H1 (cell line): ENCODE results near the gene OR11A1. TPM values are rescaled to one million over a fixed set of nuclear protein-coding genes. Genes with fewer than 3 reads are reported as not detected.

Source experiments
- CTCF ChIA-PET: fragments of 300-600 bp; sonication (Branson Sonifier 250); formaldehyde crosslinking; loops from one replicate; lab custom pipeline; 2021; ENCODE audit not compliant: partially characterized antibody; lab: Charles Lee
- POLR2A ChIA-PET: fragments of 300-600 bp; sonication (Branson Sonifier 250); formaldehyde crosslinking; loops from one replicate; lab custom pipeline; 2021; ENCODE audit warnings: inconsistent platforms; ENCODE audit not compliant: partially characterized antibody; lab: Charles Lee
- DNase-seq, 2 experiments: peaks; one replicate each; pipeline versions ENCODE4 v3.0.0 to v3.0.0-alpha.2; 2010 to 2022; ENCODE audit warnings: low spot score in 2 of 2, low read depth in 1 of 2, mixed read lengths in 1 of 2
- FAIRE-seq: peaks from 2 replicates; lab custom pipeline; 2011; peaks lifted over from hg19 to GRCh38; lab: Jason Lieb, UNC
- H2AFZ ChIP-seq: 2 replicates; pipeline ENCODE4 v1.8.1; 2012; ENCODE audit warnings: low read length, inconsistent platforms
- H2AK5ac ChIP-seq: 2 replicates; pipeline ENCODE4 v1.6.1; 2013; ENCODE audit warnings: low read depth, low read length
- H2BK120ac ChIP-seq: replicated peaks from 2 replicates; pipeline ENCODE3; 2013; ENCODE audit warnings: low read depth, low read length, inconsistent platforms
- H2BK12ac ChIP-seq: 2 replicates; pipeline ENCODE4 v1.6.1; 2013; ENCODE audit warnings: low read depth, low read length
- H2BK15ac ChIP-seq: 2 replicates; pipeline ENCODE4 v1.6.1; 2013; ENCODE audit warnings: low read length
- H2BK20ac ChIP-seq: 2 replicates; pipeline ENCODE4 v1.6.1; 2013; ENCODE audit warnings: low read length
- H2BK5ac ChIP-seq: 2 replicates; pipeline ENCODE4 v1.6.1; 2013; ENCODE audit warnings: low read depth, low read length
- H3K14ac ChIP-seq: 2 replicates; pipeline ENCODE4 v1.6.1; 2013; ENCODE audit warnings: inconsistent platforms; ENCODE audit not compliant: insufficient read length
- H3K18ac ChIP-seq: 2 replicates; pipeline ENCODE4 v1.6.1; 2013; ENCODE audit warnings: low read length; ENCODE audit errors: extremely low read depth
- H3K23ac ChIP-seq: 2 replicates; pipeline ENCODE4 v1.6.1; 2013; ENCODE audit warnings: inconsistent platforms; ENCODE audit not compliant: insufficient read length
- H3K23me2 ChIP-seq: 2 replicates; pipeline ENCODE4 v1.6.1; 2013; ENCODE audit warnings: low read depth, low read length
- H3K27ac ChIP-seq: 2 replicates; pipeline ENCODE4 v1.6.1; 2011; ENCODE audit warnings: low read depth, low read length, inconsistent platforms
- H3K27me3 ChIP-seq, 4 experiments: replicated peaks in 1 of 4; 1 replicate in 1 of 4; 2 replicates in 3 of 4; pipeline versions ENCODE4 v1.6.1 to v1.8.1; 2011 to 2013; ENCODE audit warnings: low read length in 3 of 4, mild to moderate bottlenecking in 3 of 4, inconsistent platforms in 2 of 4, mixed read lengths in 2 of 4, moderate library complexity in 1 of 4; ENCODE audit not compliant: control insufficient read depth in 3 of 4, insufficient read depth in 3 of 4; ENCODE audit errors: extremely low read depth in 1 of 4
- H3K36me3 ChIP-seq, 4 experiments: 2 replicates each; pipeline versions ENCODE4 v1.6.1 to v1.8.1; 2011 to 2013; ENCODE audit warnings: mild to moderate bottlenecking in 4 of 4, low read length in 3 of 4, moderate library complexity in 2 of 4, control low read depth in 1 of 4, inconsistent platforms in 1 of 4; ENCODE audit not compliant: insufficient read depth in 4 of 4, control insufficient read depth in 2 of 4
- H3K4ac ChIP-seq: replicated peaks from 2 replicates; pipeline ENCODE3; 2013; ENCODE audit warnings: low read length, low read depth, mixed read lengths, inconsistent platforms; ENCODE audit not compliant: insufficient read length
- H3K4me1 ChIP-seq, 4 experiments: replicated peaks in 1 of 4; 1 replicate in 1 of 4; 2 replicates in 3 of 4; pipeline versions ENCODE4 v1.6.1 to v1.8.1; 2011 to 2013; ENCODE audit warnings: low read length in 3 of 4, inconsistent platforms in 2 of 4, mixed read lengths in 1 of 4; ENCODE audit not compliant: insufficient read depth in 4 of 4, control insufficient read depth in 3 of 4
- H3K4me2 ChIP-seq, 2 experiments: 2 replicates each; pipeline versions ENCODE4 v1.6.1 to v1.8.1; 2011 to 2013; ENCODE audit warnings: low read depth in 2 of 2, low read length in 2 of 2, control low read depth in 1 of 2, inconsistent platforms in 1 of 2, mild to moderate bottlenecking in 1 of 2; ENCODE audit not compliant: insufficient read depth in 1 of 2
- H3K4me3 ChIP-seq, 4 experiments: fragments of 200-600, 300-600 bp in 1 of 4; sonication (generic), shearing (Covaris generic), sonication (Bioruptor Twin) in 1 of 4; 2 replicates each; pipeline versions ENCODE4 v1.5.1 to v1.8.1; 2011 to 2016; ENCODE audit warnings: low read length in 4 of 4, low read depth in 3 of 4, control low read depth in 2 of 4, inconsistent platforms in 2 of 4, mild to moderate bottlenecking in 2 of 4, mixed read lengths in 1 of 4, moderate library complexity in 1 of 4; ENCODE audit not compliant: insufficient read depth in 2 of 4; ENCODE audit errors: extremely low read depth in 1 of 4
- H3K56ac ChIP-seq: replicated peaks from 2 replicates; pipeline ENCODE3; 2013; ENCODE audit warnings: low read depth, mild to moderate bottlenecking, mixed read lengths, low read length, inconsistent platforms; ENCODE audit not compliant: insufficient read length
- H3K79me1 ChIP-seq: 2 replicates; pipeline ENCODE4 v1.6.1; 2013; ENCODE audit warnings: low read depth, low read length, control low read depth
- H3K79me2 ChIP-seq, 2 experiments: 2 replicates each; pipeline versions ENCODE4 v1.6.1 to v1.8.1; 2012 to 2013; ENCODE audit warnings: low read length in 2 of 2, mild to moderate bottlenecking in 2 of 2, inconsistent platforms in 1 of 2; ENCODE audit not compliant: insufficient read depth in 2 of 2, control insufficient read depth in 1 of 2
- H3K9ac ChIP-seq, 4 experiments: replicated peaks in 1 of 4; 1 replicate in 1 of 4; 2 replicates in 3 of 4; pipeline versions ENCODE4 v1.6.1 to v1.8.1; 2011 to 2013; ENCODE audit warnings: low read depth in 3 of 4, low read length in 3 of 4, control low read depth in 2 of 4, mild to moderate bottlenecking in 2 of 4, moderate library complexity in 2 of 4, inconsistent platforms in 1 of 4; ENCODE audit errors: extremely low read depth in 1 of 4
- H3K9me3 ChIP-seq, 2 experiments: 2 replicates each; pipeline versions ENCODE4 v1.6.1 to v1.8.1; 2012 to 2013; ENCODE audit warnings: mild to moderate bottlenecking in 2 of 2, moderate library complexity in 2 of 2, control low read depth in 1 of 2, inconsistent platforms in 1 of 2, low read depth in 1 of 2, low read length in 1 of 2, mixed read lengths in 1 of 2; ENCODE audit not compliant: insufficient read depth in 2 of 2
- H4K20me1 ChIP-seq, 2 experiments: replicated peaks in 1 of 2; 2 replicates each; pipeline versions ENCODE3 to v1.8.1; 2011 to 2013; ENCODE audit warnings: inconsistent platforms in 2 of 2, low read length in 2 of 2, mild to moderate bottlenecking in 1 of 2; ENCODE audit not compliant: insufficient read depth in 2 of 2, control insufficient read depth in 1 of 2
- H4K5ac ChIP-seq: 2 replicates; pipeline ENCODE4 v1.6.1; 2013; ENCODE audit warnings: low read length, low read depth, mixed read lengths, inconsistent platforms; ENCODE audit not compliant: insufficient read length
- H4K8ac ChIP-seq: 2 replicates; pipeline ENCODE4 v1.8.0; 2013; ENCODE audit warnings: mild to moderate bottlenecking, moderate library complexity, low read length, inconsistent platforms; ENCODE audit not compliant: insufficient read depth; ENCODE audit errors: extremely low read depth
- H4K91ac ChIP-seq: replicated peaks from 2 replicates; pipeline ENCODE3; 2013; ENCODE audit warnings: low read length, mixed read lengths, inconsistent platforms; ENCODE audit not compliant: insufficient read length
- GABPA ChIP-seq: IDR thresholded peaks from 2 replicates; pipeline ENCODE4 v1.6.1; 2011; ENCODE audit warnings: mild to moderate bottlenecking, low read length, moderate library complexity, borderline replicate concordance; ENCODE audit not compliant: insufficient read depth
- JUND ChIP-seq: IDR thresholded peaks from 2 replicates; pipeline ENCODE4 v1.6.1; 2011; ENCODE audit warnings: mild to moderate bottlenecking, improper control_type of control experiment, low read length
- TEAD4 ChIP-seq: IDR thresholded peaks from 2 replicates; pipeline ENCODE4 v1.6.1; 2012; ENCODE audit warnings: low read depth, low read length, inconsistent platforms, mixed read lengths
- WGBS, 2 experiments: shearing (Covaris generic) in 1 of 2; methylation state at CpG; one replicate each; pipeline versions ENCODE4 v1.1.6 to v1.1.7; 2013 to 2015; ENCODE audit warnings: low lambda C conversion rate in 2 of 2, mixed read lengths in 2 of 2, inconsistent platforms in 1 of 2, low coverage in 1 of 2, missing lambda C conversion rate in 1 of 2; ENCODE audit not compliant: insufficient replicate concordance in 2 of 2, insufficient coverage in 1 of 2, insufficient read length in 1 of 2; ENCODE audit errors: extremely low coverage in 1 of 2, missing lambda C conversion rate in 1 of 2; 5-methylcytosine and 5-hydroxymethylcytosine counted together
- polyA plus RNA-seq, 7 experiments: library from polyadenylated mRNA; depleted of rRNA in 3 of 7; stranded (reverse) in 5 of 7; unstranded in 2 of 7; fragments of >200 nt in 5 of 7; fragments of 200-250 nt in 2 of 7; gene quantifications; 1 replicate in 5 of 7; 2 replicates in 1 of 7; 4 replicates in 1 of 7; pipeline versions ENCODE4 v1.2.1 to v1.2.3, GENCODE V29; 2011 to 2013; ENCODE audit warnings: missing spikeins in 2 of 7, mixed read lengths in 2 of 7
- total RNA-seq: library from RNA; stranded (reverse); fragmentation: NEBNext Ultra II Directional; extraction: Animal tissue kit (Norgen Biotek cat#: 25700); gene quantifications from 2 replicates; pipeline ENCODE4 v1.2.1, GENCODE V29; 2021

Gene OR11A1
- total and polyA plus RNA-seq, 2 of the 8 experiments (the other 6 are each of a cell fraction or from before 2014, with no cell fraction given), result not detected

DNA sequence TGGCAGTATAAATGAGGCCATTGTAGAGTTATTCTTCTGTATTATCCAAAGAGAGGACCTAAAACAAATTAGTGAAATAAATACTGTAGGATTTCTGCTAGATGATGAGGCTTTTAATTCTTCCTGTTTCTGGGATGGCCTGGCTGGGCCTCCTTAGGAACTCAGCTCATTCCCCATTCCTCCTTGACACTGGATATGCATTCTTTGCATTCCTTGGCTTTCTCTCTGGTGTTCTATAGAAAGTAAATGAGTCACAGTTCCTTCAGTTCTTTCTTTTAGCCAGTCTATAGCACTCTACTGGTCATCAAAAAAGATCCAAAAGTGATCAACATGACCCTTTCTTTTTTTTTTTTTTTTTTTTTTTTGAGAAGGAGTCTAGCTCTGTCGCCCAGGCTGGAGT lies 9.2 kb downstream of the OR11A1 start:
- Histone ChIP-seq H2BK15ac (no peak overlapping the region), H3K4me3 (no peak overlapping the region; a peak in 1 of 8 replicates), H3K23me2 (no peaks in the 10 kb centered on the region; the same call in 1 of the 2 replicates), H4K8ac (no peak overlapping the region), H2AK5ac (no peak overlapping the region), H3K18ac (0 out of 2 replicates have a peak overlapping the region, but pooled peaks have one; percentile 36), H3K4me2 (no peak overlapping the region), H2BK5ac (no peak overlapping the region), H4K5ac (peak overlapping the region; percentile 62), H3K9ac (no peak overlapping the region), H3K79me2 (no peaks in the 10 kb centered on the region), H2AFZ (no peak overlapping the region), H2BK120ac (no peak overlapping the region), H3K14ac (no peak overlapping the region), H3K4me1 (peaks cover 0 to 3% (median 2%) of the 10 kb centered on the region in 4 experiments; a peak in 5 of 7 replicates), H3K36me3 (no peaks in the 10 kb centered on the region), H4K91ac (no peak overlapping the region), H3K9me3 (peaks cover 0 to 4% of the 10 kb centered on the region in 2 experiments; a peak in 1 of 4 replicates), H4K20me1 (no peaks in the 10 kb centered on the region), H3K27me3 (no peaks in the 10 kb centered on the region), H3K27ac (no peak overlapping the region), H2BK20ac (no peak overlapping the region), H3K4ac (no peak overlapping the region), H3K23ac (no peak overlapping the region), H2BK12ac (no peak overlapping the region), H3K56ac (no peak overlapping the region), H3K79me1 (no peaks in the 10 kb centered on the region)
- DNase-seq, result peak in 1 of 2 experiments; percentile 29
- peak; percentile 57 for FAIRE-seq
- ChIA-PET CTCF (interaction anchor here (0.7 to 1.1 kb wide), 3 partner anchors 12 to 372 kb away, joined by 3 to 4 read pairs (median 3); no protein-coding TSS in a partner anchor), POLR2A (interaction anchor here (1.0 to 2.0 kb wide), 2 partner anchors 24 to 147 kb away, joined by 3 to 4 read pairs; no protein-coding TSS in a partner anchor)
- TF ChIP-seq JUND, result peak; percentile 80
- TF ChIP-seq TEAD4, result peak; percentile 98
- no peak for TF ChIP-seq GABPA
- no CpG with 5 or more reads among the region's 1 CpG for WGBS, 2 experiments
